Parathyroid adenoma (tissue), 2 donors: ENCODE results near the gene NUDT1.

ENCODE experiments used
- H2AFZ ChIP-seq: fragments of 300-600 bp; sonication (generic); one replicate; pipeline ENCODE4 v1.7.0; 2017; ENCODE audit warnings: antibody characterized with exemption, mild to moderate bottlenecking
- H3K27ac ChIP-seq: fragments of 300-600 bp; sonication (generic); one replicate; pipeline ENCODE4 v1.7.0; 2017
- H3K27me3 ChIP-seq: fragments of 300-600 bp; sonication (generic); one replicate; pipeline ENCODE4 v1.7.0; 2017; ENCODE audit warnings: low read length; ENCODE audit not compliant: control insufficient read depth, insufficient read depth
- H3K36me3 ChIP-seq: fragments of 300-600 bp; sonication (generic); one replicate; pipeline ENCODE4 v1.7.0; 2017; ENCODE audit warnings: low read length; ENCODE audit not compliant: control insufficient read depth, insufficient read depth
- H3K4me1 ChIP-seq: fragments of 300-600 bp; sonication (generic); one replicate; pipeline ENCODE4 v1.7.0; 2017; ENCODE audit warnings: control low read depth
- H3K4me2 ChIP-seq: fragments of 300-600 bp; sonication (generic); one replicate; pipeline ENCODE4 v1.7.0; 2017; ENCODE audit warnings: low read length
- H3K4me3 ChIP-seq: fragments of 300-600 bp; sonication (generic); one replicate; pipeline ENCODE4 v1.7.0; 2017; ENCODE audit warnings: low read depth, low read length
- H3K79me2 ChIP-seq: fragments of 300-600 bp; sonication (generic); one replicate; pipeline ENCODE4 v1.7.0; 2017; ENCODE audit warnings: control low read depth
- H3K9ac ChIP-seq: fragments of 300-600 bp; sonication (generic); one replicate; pipeline ENCODE4 v1.7.0; 2017; ENCODE audit warnings: mild to moderate bottlenecking
- H3K9me3 ChIP-seq: fragments of 300-600 bp; sonication (generic); one replicate; pipeline ENCODE4 v1.7.0; 2017; ENCODE audit warnings: low read length; ENCODE audit not compliant: control insufficient read depth
- TF ChIP-seq, protein P1 (sequence below): fragments of 300-600 bp; sonication (generic); IDR thresholded peaks from one replicate; pipeline ENCODE4 v1.7.0; 2017; ENCODE audit warnings: antibody characterized with exemption, mild to moderate bottlenecking
- donor health status: primary hyperparathyroidism.

NUDT1 gene

DNA sequence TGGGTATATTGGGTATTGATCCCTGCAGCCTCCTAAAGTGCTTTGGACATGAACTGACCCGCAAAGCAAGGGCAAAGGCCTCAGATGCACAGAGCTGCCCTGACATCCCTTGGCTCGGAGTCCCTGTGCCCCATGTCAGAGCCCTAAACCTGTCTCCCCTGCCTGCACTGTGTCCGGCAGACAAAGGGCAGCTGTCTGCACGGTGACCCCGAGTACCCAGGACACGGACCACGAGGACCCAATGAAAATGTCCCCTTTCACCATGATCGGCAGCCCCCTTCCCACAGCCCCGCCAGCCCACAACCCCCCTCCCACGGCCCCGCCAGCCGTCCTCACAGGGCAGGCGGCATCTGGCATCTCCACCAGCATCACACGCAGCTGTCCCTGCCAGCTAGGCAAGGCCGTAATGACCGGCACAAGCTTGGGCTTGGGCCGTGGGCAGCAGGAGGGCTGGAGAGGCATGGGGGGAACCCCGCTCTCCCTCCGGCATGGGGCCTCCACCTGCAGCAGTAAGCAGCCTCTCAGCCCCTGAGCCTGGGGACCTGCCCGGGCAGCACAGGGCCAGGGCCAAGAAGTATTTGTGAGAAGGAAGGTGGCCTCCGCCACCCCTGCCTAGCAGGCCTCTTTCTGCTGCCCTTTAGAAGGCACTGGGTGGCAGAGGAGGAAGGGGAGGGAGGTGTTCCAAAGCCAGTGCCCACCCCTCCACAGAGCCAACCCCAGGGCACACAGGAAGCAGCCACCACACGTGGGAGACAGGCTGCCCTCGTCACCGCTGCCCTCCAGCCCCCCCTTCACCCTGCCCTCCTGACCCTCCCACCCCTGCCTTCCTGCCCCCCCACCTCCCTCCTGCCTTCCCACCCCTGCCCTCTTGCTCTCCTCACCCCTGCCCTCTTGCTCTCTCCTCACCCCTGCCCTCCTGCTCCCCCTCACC is 10.1 kb downstream of the NUDT1 start:
- H3K4me2 ChIP-seq: no peak overlapping the region
- H3K27ac ChIP-seq: no peak overlapping the region
- H3K27me3 ChIP-seq: no peaks in the 10 kb centered on the region
- no peaks in the 10 kb centered on the region for H3K79me2 ChIP-seq
- no peaks in the 10 kb centered on the region for H3K9me3 ChIP-seq
- H3K4me1 ChIP-seq: no peaks in the 10 kb centered on the region
- no peaks in the 10 kb centered on the region for H3K36me3 ChIP-seq
- no peak overlapping the region for H3K9ac ChIP-seq
- no peak overlapping the region for H3K4me3 ChIP-seq
- TF ChIP-seq, protein P1, sequence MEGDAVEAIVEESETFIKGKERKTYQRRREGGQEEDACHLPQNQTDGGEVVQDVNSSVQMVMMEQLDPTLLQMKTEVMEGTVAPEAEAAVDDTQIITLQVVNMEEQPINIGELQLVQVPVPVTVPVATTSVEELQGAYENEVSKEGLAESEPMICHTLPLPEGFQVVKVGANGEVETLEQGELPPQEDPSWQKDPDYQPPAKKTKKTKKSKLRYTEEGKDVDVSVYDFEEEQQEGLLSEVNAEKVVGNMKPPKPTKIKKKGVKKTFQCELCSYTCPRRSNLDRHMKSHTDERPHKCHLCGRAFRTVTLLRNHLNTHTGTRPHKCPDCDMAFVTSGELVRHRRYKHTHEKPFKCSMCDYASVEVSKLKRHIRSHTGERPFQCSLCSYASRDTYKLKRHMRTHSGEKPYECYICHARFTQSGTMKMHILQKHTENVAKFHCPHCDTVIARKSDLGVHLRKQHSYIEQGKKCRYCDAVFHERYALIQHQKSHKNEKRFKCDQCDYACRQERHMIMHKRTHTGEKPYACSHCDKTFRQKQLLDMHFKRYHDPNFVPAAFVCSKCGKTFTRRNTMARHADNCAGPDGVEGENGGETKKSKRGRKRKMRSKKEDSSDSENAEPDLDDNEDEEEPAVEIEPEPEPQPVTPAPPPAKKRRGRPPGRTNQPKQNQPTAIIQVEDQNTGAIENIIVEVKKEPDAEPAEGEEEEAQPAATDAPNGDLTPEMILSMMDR: no peak
- no peak overlapping the region for H2AFZ ChIP-seq

DNA sequence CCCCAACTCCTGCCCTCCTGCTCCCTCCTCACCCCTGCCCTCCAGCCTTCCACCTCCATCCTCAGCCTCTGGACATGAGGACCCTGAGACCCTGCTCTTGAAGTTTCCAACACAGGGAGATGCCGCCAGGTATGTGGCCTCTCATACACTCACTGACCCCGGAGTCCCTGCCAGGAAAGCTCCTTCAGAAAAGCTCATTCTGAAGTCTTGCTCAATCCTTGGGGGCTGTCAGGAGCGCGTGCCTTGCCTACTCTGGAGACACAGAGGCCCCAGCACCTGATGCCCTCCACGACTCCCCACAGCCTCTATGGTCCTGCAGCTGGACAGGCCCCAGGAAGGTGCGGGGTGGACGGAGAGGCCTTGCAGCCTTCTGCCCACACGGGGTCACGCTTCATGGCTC is 11.0 kb downstream of the NUDT1 start:
- TF ChIP-seq, protein P1: no peak
- no peaks in the 10 kb centered on the region for H3K27me3 ChIP-seq
- H2AFZ ChIP-seq: no peak overlapping the region
- H3K9ac ChIP-seq: no peak overlapping the region
- no peak overlapping the region for H3K27ac ChIP-seq
- H3K4me3 ChIP-seq: no peak overlapping the region
- no peak overlapping the region for H3K4me2 ChIP-seq
- no peaks in the 10 kb centered on the region for H3K79me2 ChIP-seq
- H3K36me3 ChIP-seq: no peaks in the 10 kb centered on the region
- no peaks in the 10 kb centered on the region for H3K9me3 ChIP-seq
- H3K4me1 ChIP-seq: no peaks in the 10 kb centered on the region

DNA sequence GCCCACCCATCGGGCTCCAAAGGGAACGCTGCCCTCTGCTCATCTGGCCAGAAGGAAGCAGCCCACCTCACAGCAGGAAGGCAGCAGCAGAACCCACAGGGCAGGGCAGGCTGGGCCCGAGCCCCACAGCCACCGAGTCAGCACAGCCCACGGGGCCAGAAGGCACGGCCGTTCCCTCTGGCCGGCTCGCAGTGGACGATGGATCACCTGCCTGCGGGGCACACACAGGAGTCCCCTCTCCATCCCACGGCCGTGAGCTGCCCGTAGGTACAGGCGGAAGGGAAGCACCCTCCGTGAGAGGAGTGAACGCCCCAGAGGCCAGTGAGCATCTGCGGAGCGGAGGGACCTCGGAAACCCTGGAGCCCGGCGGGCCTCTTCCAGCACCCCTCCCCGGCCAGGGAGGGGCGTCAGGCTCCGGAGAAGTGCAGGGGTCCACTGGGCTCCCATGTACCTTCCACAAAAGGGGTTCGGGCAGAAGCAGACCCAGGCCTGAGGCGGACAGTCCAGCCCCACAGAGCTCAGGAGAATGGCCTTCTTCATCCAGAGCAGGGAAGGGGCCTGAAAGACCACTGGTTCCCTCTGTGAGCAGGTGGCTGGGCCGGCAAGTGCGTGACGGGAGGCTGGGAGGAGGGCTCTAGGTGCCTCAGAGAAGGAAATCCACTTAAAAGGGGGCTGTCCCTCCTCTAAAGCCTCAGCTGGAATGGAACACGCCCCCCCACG is 11.7 kb downstream of the NUDT1 start:
- H3K79me2 ChIP-seq: no peaks in the 10 kb centered on the region
- no peaks in the 10 kb centered on the region for H3K9me3 ChIP-seq
- H2AFZ ChIP-seq: no peak overlapping the region
- no peak overlapping the region for H3K4me2 ChIP-seq
- no peaks in the 10 kb centered on the region for H3K27me3 ChIP-seq
- H3K36me3 ChIP-seq: no peaks in the 10 kb centered on the region
- TF ChIP-seq, protein P1: no peak
- H3K9ac ChIP-seq: no peak overlapping the region
- no peak overlapping the region for H3K27ac ChIP-seq
- no peaks in the 10 kb centered on the region for H3K4me1 ChIP-seq
- no peak overlapping the region for H3K4me3 ChIP-seq

DNA sequence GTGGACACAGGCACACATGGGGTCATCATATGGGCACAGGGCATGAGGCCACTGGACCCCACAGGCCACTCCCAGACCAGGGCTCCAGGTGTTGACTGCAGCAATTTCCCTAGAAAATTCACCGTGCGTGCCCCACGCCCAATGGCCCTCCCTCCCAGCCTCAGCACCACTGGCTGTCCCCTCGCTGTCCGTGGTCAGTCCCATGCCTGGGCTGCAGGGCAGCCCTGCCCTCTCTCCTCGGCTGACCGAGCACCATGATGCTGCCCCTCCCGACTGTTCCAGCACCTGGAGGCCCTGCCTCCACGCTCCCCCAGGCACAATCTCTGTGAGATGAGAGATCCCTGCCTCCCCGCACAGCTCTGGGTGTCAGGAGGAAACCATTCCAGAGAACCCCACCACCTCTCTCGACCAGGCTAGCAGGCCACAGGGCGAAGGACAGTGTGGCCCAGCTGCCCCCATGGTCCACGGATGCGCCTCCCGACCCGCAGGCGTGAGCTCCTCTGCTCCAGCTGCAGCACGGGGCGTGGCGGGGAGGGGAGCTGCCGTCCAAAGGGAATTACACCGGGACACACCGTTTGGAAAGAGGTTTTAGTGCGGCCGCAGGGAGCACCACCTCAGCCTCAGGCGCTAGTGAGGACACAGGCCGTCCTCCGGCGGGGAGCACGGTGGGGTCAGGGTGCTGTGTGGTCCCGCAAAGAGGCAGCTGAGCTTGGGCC is 12.6 kb downstream of the NUDT1 start:
- Histone ChIP-seq H3K27me3 (no peaks in the 10 kb centered on the region), H2AFZ (no peak overlapping the region), H3K4me2 (no peak overlapping the region), H3K4me3 (no peak overlapping the region), H3K36me3 (no peaks in the 10 kb centered on the region), H3K4me1 (no peaks in the 10 kb centered on the region), H3K27ac (no peak overlapping the region), H3K9me3 (no peaks in the 10 kb centered on the region), H3K79me2 (no peaks in the 10 kb centered on the region), H3K9ac (no peak overlapping the region)
- TF ChIP-seq, protein P1: no peak
